GM18868 (cell line): ENCODE measurements around the gene RAB36.

ENCODE experiments used
- ATAC-seq: cut with Tn5 transposase; IDR thresholded peaks from one replicate; pipeline ENCODE4 v1.9.1; 2021; ENCODE audit warnings: mild to moderate bottlenecking, moderate library complexity; ENCODE audit not compliant: unreplicated experiment

The RAB36 gene, protein sequence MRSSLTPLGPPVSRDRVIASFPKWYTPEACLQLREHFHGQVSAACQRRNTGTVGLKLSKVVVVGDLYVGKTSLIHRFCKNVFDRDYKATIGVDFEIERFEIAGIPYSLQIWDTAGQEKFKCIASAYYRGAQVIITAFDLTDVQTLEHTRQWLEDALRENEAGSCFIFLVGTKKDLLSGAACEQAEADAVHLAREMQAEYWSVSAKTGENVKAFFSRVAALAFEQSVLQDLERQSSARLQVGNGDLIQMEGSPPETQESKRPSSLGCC

DNA sequence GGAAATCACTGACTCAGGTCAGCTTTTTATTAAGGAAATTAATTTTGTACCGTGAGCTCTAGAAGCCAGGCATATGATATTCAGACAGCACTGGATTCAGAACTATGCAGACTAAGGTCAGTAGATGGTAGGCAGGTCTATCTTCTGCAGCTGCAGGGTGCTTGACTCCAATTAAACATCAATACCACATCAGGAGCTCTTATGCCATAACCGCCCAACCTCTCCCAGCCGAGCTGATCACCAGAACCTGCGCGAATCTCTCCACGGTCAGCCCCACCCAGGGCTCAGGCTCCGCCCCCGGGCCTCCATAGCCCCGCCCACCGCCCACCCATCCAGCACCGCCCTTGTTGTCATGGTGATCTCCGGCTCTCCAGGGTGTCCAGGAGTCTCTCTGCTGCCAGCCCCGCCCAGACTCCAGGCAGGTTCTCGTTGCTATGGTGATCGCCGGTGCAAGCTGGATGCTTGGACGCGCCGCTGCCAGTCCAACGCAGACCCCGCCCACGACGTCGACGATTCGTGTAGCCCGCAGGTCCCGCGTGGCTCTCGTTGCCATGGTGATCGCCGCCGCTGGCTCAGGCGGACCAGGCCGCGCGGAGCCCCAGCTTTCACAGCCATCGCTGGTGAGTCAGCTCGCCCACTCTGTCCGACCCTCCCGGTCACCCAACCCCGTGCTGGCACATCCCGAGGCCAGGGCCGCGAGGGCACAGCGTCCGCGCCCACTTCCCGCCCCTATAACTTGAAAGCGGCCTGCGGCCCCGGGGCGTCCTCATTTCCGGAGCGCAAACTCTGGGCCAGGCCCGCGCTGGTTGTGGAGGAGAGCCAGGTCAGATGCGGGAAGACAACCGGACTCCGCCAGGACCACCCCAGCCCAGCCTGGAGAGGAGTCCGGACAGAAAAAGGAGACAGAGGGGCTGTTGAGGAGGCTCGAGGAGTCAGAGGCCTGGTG lies at the start of gene RAB36:
Gene RAB36, plus strand, starts transcription at position 546 of the 946 bp plus-strand sequence. CDS start 1,140 bp downstream, outside the sequence.
- no peak for ATAC-seq

DNA sequence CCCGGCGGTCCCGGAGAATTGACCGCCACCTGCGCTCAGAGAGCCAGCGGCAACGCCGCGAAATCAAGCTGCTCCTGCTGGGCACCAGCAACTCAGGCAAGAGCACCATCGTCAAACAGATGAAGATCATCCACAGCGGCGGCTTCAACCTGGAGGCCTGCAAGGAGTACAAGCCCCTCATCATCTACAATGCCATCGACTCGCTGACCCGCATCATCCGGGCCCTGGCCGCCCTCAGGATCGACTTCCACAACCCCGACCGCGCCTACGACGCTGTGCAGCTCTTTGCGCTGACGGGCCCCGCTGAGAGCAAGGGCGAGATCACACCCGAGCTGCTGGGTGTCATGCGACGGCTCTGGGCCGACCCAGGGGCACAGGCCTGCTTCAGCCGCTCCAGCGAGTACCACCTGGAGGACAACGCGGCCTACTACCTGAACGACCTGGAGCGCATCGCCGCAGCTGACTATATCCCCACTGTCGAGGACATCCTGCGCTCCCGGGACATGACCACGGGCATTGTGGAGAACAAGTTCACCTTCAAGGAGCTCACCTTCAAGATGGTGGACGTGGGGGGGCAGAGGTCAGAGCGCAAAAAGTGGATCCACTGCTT lies 49.4 kb upstream of the RAB36 start:
- ATAC-seq: no peak

DNA sequence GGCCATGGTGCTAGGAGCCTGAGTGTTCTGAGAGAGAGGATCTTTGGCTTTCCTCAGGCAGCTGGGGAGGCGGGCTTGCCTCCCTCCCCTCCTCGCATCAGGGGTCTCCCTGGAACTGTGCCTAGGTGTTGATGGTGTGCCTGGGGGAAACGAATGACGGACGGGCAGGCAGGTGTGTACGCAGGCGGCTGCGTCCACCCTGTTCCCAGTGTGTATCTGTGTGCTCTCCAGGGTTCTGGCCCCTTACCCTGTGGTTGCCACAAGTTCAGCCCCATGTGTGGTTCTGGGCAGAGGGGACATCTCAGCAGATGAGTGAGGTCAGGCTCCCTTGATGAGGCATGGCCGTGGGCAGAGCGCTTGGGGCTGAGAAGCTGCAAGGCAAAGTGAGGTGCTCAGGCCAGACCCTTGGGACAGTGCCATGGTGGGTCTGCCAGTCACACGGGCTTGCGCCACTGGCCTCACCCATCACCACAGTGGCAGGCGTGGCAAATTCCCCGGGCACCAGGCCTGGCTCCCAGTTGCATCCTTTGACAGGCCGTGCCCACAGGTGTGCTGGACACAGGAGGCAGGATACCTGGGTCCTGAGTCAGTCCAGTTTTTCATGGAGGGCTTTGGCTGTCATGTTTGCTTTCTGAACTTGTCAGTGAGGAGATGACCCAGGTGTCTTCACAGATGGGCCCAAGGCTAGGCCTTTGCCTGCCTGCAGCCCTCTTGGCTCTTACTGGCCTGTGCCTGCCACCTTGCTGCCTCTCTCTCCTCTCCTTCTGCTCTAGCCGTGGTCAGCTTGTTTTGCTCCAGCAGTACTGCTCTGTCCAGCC lies 47.7 kb upstream of the RAB36 start:
- no peak for ATAC-seq

DNA sequence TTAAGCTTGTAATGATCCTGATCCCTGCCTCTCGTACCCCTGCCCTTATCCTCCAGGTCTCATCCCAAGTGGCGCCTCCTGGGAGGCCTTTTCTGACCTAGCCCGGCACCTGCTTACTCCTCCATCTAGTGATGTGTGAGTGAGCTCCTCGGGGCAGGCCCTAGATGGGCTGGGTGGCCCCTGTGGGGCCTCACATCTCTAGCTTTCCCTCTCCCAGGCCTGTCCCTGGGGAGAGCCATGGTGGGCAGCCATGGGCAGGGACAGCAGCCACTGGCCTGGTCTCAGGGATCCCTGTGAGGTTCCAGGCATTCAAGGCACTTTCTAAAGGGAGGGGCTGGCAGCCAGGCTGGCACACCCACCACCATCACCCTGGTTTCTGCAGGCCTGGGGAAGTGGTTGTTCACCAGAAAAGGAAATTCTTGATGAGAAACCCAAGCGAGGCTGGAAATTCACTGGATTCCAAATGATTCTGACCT lies 47.0 kb upstream of the RAB36 start:
- ATAC-seq: no peak

DNA sequence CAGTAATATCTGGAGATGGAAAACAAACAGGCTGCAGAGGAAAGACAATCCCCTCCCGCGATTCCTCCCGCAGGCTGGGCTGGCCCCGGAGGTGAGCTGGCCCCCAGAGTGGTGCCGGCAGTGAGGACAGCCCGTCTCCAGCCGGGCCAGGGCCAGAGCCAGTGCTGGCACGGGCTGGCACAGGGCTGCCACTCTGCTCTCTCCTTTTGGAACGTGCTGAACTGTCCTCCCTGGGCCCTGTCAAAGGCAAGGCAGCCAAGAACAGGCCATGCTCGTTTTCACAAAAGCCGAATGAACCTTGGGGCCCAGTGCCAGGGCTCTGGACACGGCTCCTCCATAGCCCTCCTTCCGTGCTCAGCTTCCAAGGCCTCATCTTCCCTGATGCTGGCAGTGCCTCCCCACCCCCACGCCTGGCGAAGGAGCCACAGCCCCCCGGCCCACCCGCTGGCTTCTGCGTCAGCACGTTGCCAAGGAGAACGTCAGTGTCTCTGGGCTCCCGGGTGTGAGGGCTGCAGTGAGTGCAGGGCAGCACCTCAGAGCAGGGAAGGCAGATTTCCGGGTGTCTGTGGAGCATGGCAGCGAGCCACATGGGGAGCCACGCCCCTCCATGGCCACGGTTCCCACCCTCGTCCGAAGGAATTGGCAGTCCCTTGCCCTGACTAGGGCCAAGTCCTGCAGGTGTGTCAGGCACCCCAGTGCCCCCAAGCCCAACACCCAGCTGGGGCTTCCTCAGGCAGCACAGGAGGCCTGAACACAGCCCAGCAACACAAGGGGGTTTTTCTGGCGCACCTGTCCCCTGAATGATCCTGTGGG lies 46.4 kb upstream of the RAB36 start:
- no peak for ATAC-seq

DNA sequence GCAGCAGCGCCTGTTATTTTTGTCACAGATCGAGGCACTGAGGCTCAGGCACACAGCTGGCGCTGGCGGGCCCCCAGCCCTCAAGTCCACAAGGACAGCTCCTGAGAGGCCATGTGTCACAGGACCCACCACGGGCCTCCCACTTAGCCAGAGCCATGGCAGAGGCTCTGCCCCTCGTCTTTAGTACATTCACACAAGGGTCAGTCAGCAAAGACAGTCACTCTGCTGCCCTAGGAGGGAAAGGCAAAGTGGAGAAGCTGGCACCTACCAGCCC lies 45.8 kb upstream of the RAB36 start:
- ATAC-seq: no peak

DNA sequence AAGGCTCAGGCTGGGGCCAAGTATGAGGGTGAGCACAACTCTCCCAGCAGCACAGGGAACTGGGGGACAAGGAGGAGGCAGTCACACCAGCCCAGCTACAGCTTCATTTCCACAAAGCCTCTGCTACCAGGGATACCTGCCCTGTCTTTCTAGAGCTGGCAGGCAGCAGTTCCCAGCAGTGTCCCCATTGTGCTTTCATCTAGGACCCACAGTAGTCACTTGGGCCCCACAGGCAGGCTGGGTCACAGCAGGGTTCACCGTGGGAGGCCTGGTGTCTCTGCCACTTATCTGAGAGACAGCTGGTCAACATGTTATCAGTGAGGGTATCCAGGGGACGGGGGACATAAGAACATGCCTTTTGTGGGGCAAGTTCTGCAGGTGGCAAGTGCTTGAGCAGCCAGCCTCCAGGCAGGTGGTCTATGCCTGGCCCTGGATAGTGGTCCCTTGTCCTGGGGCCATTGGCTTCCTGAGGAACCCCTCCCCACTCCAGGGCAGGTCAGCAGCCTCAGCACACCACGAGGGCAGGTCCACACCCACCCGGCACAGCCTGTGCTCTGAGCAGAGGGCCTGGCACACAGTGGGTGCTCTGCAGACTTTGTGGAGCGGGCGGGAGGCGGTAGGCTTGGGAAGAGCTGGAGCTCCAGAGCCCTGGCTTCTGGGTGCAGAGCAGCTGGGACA lies 45.0 kb upstream of the RAB36 start:
- ATAC-seq: no peak

DNA sequence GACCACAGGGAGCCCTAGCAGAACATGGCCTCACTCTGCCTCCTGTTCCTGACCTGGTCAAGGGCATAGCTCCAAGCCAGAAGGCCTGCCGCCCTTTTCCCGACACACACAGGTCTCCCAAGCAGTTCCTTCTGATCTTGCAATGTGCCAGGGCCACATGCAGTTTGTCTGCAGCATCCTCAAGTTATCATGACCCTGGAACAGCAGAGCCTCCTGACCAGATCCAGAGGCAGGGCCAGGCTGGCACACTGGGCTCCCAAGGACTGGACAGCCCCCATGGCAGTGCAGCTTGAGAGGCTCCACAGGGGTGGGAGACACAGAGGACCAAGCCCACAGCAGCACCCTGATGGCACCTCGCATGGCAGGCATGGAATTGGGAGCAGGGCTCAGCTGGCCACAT lies 43.8 kb upstream of the RAB36 start:
- no peak for ATAC-seq

DNA sequence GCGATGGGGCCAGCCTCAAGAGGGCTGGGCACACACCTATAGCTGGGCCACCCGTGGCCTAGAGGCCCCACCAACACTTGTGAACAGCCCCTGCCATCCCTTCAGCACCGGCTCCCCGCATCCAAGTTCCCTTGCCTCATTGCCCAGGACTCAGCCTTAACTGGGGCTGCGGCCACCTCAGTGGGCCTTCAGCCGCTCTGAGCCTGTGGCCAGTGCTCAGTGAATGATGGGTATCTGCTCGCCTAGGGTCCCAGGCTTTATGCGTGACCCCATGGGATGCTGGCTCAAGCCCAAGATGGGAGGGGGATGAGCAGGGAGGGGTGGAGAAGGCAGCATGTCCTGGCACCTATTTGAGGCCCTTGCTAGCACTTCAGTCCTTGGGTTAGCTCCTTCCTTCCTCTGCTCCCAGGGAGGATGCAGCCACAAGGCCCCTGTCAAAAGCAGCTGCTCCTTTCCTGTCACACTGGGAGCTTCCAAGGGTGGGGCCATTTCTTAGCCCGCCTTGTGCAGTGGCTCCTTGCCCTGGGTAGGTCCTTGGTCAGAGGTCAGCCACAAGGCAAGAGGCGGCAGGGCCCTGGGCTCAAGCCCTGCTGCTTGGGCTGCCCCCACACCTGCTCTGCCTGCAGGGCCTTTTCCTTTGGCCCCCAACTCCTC lies 43.1 kb upstream of the RAB36 start:
- ATAC-seq: no peak

DNA sequence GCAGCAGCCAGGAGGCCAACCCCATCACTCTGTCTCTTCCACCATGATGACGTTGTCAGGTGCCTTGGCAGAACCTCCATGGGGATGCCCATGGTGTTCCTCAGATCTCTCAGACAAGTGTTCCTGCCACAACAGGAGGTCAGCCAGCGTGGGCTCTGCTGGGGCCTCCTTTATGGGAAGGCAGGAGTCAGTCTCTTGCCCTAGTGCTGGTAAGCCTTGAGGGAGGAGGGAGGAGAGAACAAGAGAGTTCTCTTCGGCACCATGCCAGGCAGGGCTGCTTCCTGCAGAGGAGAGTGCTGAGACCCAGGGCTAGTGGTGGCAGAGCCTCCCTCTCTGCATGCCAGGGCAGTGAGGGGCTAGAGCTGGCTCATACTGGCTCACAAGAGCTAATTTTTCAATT lies 42.5 kb upstream of the RAB36 start:
- no peak for ATAC-seq

DNA sequence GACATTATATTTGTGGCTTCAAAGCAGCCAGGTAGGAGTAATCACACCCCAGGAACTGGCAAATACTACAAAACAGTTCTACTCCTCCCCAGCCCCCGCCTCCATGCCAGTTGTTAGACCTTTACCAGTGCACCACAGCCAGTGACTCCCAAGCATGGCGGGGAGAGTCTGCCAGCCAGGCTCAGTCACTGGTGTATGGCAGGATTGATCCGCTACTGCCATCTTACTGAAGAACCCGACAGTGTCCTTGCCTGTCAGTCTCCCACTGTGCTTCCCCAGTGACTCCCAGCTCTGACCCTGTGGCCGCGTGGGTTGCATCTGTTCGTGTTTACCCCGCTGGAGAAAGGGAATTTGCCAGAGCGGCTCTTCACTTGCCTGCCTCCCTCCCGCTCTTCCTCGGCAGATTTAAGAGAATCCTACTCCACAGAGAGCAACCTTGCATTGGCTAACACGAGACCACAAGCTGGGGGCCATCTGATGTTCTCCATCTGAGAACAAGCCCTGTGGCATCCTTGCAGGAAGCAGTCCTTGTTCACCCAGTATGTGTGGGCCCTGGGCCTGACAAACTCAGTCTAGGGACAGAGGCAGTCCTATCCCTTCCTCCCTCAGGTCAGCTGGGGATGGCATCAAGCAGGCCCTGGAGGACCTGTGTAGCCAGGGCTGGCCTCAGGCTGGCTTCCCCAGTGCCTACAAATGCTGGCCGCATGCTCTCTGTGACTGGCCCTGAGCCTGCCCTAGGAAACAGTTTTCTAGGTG lies 41.9 kb upstream of the RAB36 start:
- no peak for ATAC-seq

DNA sequence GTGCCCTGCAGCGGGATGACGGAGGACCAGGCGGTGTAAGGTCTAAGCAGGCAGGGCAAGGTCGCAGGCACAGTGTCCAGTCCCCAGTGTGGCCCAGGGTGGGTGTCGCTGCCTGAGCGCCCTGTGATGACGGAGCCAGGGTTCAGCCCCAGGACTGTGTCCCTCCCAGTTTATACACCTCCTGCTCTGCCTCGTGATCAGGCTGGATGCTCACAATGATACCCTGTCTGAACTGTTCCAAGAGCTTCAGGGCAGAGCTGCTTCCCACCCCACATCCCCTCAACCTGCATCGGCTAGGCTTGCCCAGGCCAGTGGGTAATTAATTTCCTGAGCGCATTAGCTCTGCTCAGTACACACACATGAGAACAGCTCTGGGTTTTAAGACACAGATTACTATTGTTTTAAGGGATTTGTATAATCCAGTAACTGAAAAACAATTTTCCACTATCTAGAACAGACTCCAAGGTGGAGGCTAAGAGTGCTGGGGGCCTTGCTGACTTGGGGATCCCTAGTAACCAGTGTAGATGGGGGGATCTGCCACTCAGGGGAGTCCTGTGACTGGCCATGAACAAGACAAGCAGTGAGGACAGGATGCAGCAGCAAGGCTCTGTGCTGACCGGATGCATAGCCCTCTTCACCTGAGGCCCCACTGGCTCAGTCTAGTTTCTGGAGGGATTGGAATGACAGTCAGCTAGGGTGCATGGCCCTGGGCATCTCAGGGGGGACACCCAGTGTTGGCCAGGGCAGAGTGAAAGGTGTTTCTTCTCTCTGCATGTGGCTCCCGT lies 40.9 kb upstream of the RAB36 start:
- no peak for ATAC-seq

DNA sequence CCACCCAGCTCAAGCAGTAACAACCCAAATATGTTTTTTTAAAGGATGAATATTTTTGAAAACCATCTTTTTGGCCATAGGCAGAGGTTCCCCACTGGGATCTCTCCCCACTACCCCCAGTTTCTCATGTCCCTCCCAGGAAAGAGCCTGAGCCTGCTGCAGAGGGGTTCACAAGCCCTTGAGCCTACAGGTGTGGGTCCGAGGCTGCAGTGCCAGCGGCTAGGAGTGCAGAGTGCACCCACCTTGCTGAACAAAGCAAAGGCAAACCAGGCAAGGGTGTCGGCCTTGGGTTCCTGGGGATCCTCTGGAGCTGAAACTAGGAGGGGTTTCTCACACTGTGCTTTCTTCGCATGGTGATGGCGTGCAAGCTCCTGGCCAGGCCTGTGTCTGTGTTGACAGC lies 40.0 kb upstream of the RAB36 start:
- no peak for ATAC-seq

DNA sequence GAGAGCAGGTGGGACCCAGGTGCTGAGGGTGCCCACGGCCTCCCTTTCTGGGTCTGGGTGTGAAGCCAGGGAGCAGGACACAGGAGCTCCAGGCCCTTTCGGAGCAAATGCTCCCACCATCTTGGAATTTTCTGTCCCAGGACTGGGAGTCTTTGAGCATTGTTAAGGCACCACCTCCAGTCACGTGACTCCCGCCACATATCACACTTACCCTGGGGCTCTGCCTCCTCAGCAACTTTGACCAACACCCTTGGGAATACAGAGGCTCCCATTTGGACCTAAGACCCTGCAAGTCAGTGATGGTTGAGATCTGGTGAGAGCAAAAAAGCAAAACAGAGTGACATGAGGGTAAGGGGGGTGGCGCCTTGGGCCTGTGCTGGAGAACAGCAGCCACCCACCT lies 39.4 kb upstream of the RAB36 start:
- no peak for ATAC-seq

DNA sequence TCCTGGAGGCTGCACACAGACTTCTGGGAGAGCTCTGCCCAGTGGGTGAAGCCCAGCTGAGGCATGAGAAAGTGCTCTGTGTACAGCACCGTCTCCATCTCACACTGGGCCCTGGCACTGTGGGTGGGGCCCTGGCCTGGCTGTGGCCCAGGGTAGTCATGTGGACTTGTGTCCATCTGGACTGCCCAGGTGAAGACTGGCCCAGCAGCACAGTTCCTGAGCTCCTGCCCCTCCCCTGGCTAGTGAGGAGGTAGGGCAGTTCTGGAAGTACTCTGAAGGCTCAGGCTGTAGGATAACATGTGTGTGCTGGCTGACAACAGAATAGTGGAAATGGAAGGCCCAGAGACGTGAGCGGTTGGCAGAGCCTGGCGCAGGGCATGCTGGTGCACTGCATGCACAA lies 38.9 kb upstream of the RAB36 start:
- ATAC-seq: no peak

DNA sequence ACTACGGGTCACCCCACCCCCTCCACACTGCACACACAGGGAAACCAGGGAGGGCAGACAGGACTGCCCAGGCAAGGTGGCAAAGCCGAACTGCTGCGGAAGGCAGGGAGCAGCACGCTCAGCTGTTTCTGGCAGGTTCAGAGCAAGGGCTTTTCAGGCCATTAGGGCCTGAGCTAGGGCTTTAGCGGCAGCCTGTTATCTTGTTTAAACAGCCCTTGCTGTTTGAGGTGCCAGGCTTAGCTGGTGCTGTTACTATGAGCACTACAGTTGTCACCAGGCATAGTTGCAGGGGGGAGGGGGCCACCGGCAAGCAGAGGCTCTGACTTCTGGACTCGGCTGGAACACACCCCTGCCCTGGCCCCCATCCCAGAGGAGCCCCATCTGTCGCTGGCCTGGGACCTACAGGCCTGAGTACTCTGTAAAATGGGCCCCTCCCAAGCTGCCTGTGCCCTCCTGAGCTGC lies 38.3 kb upstream of the RAB36 start:
- no peak for ATAC-seq

DNA sequence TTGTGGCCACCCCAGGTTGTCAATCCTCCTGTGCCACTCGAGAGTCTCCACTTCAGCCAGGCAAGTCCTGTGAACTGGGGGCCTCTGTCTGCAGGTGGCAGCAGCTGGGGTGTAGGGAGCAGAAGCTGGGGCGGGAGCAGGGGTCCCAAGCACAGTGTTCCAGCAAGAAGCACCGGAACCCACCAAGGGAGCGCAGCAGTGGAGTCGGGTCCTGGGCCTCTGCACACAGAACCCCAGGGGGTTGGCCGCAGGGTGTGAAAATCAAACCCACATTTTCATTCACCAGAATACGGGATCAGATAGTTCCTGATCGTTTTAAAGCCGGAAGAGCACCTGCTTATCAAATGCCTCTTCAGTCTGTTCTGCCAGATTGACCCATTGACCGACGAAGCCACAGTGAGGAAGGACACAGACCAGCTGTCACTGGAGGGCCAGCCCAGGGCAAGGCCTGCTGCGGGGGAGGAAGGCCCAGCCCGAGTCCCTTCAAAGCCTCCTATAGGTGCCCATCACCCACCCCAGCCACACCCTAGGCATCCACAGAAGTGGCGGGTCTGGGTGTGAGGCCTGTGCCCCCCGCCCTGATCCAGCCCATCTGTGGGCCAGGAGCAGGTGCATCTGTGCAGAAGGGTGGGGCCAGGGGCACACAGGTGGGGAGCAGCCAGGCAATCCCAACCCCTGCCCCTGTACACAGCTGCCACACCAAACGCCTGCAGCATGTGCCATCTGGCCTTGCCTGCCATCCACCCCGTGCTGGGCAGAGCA lies 37.6 kb upstream of the RAB36 start:
- no peak for ATAC-seq
